ENCODE data around the gene IFNL1.
A peak's percentile ranks its signal among the peaks of the same experiment; 100 is the strongest.

IFNL1 gene

GRCh38 chr19:39342647-39343305 is 46.6 kb downstream of the IFNL1 start:
- 0 out of 2 replicates have a peak, but pooled peaks cover 3% of the 10 kb centered on the region for H3K36me3 ChIP-seq (ENCODE audit: insufficient read depth, low read length)
- H3K9me3 ChIP-seq (ENCODE audit: control insufficient read depth, insufficient read depth, low read length) = no peaks in the 10 kb centered on the region
- H3K9ac ChIP-seq (ENCODE audit: low read depth, low read length) = peak overlapping the region; percentile 79
- no peaks in the 10 kb centered on the region for H3K4me1 ChIP-seq (ENCODE audit: insufficient read depth, low read length)

GRCh38 chr19:39345956-39346355 is 49.7 kb downstream of the IFNL1 start:
- Histone ChIP-seq H3K9ac (ENCODE audit: low read depth, low read length) (no peak overlapping the region), H3K4me1 (ENCODE audit: insufficient read depth, low read length) (no peaks in the 10 kb centered on the region), H3K36me3 (ENCODE audit: insufficient read depth, low read length) (peaks cover 7% of the 10 kb centered on the region; the same call in 1 of the 2 replicates), H3K9me3 (ENCODE audit: control insufficient read depth, insufficient read depth, low read length) (no peaks in the 10 kb centered on the region)

DNA sequence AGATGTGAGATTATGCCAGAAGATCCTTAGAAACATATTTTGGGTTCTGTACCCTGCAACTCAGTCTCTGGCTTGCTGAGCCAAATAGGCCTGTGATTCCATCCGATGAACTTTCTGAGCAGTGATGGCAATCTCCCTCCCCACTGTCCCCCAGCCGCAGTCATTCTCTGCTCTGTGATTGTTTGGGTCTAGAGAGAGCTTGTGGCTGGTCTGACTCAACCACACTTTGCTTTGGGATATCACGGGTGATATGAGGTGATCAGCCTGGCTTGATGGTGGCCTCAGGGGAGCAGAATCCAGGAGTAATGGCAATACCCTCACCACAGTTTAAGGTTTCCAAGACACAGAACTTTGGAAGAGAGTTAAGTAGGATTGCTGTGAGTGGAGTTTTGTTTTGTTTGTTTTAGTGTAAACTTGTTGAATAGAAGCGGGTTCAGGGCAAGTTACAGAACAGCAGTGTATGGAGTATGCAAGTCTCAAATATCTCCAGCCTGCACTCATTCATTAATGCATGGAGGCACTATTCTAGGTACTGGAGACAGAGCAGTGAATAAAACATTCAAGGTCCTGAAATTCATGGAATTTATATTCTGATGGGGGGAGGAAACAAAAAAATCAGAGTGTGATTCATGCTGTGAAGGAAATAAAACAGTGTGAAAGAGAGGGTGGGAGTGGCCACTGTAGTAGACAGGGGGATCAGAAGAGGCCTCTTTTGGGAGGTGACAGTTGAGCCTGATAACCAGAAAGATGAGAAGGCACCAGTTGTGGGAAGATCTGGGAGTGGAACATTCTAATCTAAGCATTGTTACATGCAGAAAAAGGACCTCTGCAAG is 51.3 kb downstream of the IFNL1 start:
- Histone ChIP-seq H3K36me3 (ENCODE audit: insufficient read depth, low read length) (peaks cover 11% of the 10 kb centered on the region; the same call in 1 of the 2 replicates), H3K9ac (ENCODE audit: low read depth, low read length) (no peak overlapping the region), H3K9me3 (ENCODE audit: control insufficient read depth, insufficient read depth, low read length) (no peaks in the 10 kb centered on the region), H3K4me1 (ENCODE audit: insufficient read depth, low read length) (no peaks in the 10 kb centered on the region)

Data from ES-I3 (cell line).